GM21529 (cell line): Measurements from ENCODE around the gene RHBDL1.
"Not testable (repeated sequence)": the region's sequence is repeated elsewhere in the genome, so short reads cannot be mapped to it uniquely, and the experiment has no call there.

Experiments used
- ATAC-seq: cut with Tn5 transposase; IDR thresholded peaks from one replicate; pipeline ENCODE4 v1.9.1; 2021; ENCODE audit not compliant: unreplicated experiment

The RHBDL1 gene

GRCh38 chr16:684071-684794, 8.8 kb downstream of the RHBDL1 start, which contains the start of gene JMJD8:
JMJD8 (minus strand) TSS chr16:684334; CDS start chr16:684319, 15 bp downstream.
- ATAC-seq, result peak; percentile 63

- ATAC-seq, result no peak
Observed at GRCh38 chr16:684961-685696, 9.7 kb downstream of the RHBDL1 start.

GRCh38 chr16:685967-686366, 10.5 kb downstream of the RHBDL1 start:
- no peak for ATAC-seq

- no peak for ATAC-seq
Observed at GRCh38 chr16:686459-687260, 11.2 kb downstream of the RHBDL1 start.

GRCh38 chr16:687499-687898, 12.0 kb downstream of the RHBDL1 start:
- no peak for ATAC-seq

GRCh38 chr16:689175-689897, 13.9 kb downstream of the RHBDL1 start:
- no peak for ATAC-seq

- not testable (repeated sequence) for ATAC-seq
Observed at GRCh38 chr16:691242-691641, 15.8 kb downstream of the RHBDL1 start.

- ATAC-seq, result no peak
Observed at GRCh38 chr16:692356-693108, 17.1 kb downstream of the RHBDL1 start.

GRCh38 chr16:693364-693763, 17.9 kb downstream of the RHBDL1 start:
- ATAC-seq, result no peak

- ATAC-seq, result no peak
Observed at GRCh38 chr16:693766-694165, 18.3 kb downstream of the RHBDL1 start.

GRCh38 chr16:694187-694862, 18.9 kb downstream of the RHBDL1 start:
- no peak for ATAC-seq

- no peak for ATAC-seq
Observed at GRCh38 chr16:694863-695354, 19.4 kb downstream of the RHBDL1 start.

GRCh38 chr16:695355-696089, 20.1 kb downstream of the RHBDL1 start:
- no peak for ATAC-seq

GRCh38 chr16:698911-699671, 23.6 kb downstream of the RHBDL1 start:
- no peak for ATAC-seq

GRCh38 chr16:700684-701584, 25.5 kb downstream of the RHBDL1 start:
- no peak for ATAC-seq

GRCh38 chr16:702341-702740, 26.9 kb downstream of the RHBDL1 start:
- no peak for ATAC-seq

- ATAC-seq, result no peak
Observed at GRCh38 chr16:703406-703805, 27.9 kb downstream of the RHBDL1 start.
